ENCODE data around the gene SOAT1. TPM values are rescaled to one million over a fixed set of nuclear protein-coding genes. Genes with fewer than 3 reads are reported as not detected.
A peak's percentile ranks its signal among the peaks of the same experiment; 100 is the strongest.

SOAT1 gene
- total and polyA plus RNA-seq, 10 of the 15 experiments (the other 5 are each of a cell fraction or from before 2014, with no cell fraction given) = 8.6 to 68.5 (median 22.3) TPM

DNA sequence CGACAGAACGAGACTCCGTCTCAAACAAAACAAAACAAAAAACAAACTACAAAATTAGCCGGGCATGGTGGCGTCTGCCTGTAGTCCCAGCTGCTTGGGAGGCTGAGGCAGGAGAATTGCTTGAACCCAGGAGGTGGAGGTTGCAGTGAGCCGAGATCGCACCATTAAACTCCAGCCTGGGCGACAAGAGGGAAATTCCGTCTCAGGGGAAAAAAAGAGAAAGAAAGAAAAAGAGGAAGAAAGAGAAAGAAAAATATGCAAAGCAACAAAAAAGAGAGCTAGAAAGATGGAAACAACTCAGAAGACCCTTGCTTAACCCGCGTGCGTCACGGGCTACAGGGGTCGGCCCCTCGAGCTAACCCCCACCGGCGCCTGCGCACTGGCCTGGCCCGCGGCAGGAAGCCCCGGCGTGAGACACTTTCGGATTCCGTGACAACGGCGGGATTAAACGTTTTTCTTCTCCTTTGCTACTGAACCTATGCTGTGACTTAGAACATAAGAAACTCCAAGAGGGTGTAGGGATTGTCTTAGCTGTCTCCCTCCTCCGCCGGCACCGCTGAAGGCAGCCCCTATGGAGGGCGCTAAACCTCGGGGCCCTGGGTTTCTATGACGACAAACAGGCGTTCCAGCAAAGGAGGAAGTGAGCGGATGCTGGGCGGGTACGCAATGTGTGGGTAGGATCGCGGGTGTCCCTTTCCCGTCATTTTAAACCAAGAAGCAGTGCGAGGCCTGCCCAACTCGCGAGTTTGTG, 71.9 kb downstream of the SOAT1 start, which contains the start of gene AXDND1 (continued):
- TF ChIP-seq, protein P1, sequence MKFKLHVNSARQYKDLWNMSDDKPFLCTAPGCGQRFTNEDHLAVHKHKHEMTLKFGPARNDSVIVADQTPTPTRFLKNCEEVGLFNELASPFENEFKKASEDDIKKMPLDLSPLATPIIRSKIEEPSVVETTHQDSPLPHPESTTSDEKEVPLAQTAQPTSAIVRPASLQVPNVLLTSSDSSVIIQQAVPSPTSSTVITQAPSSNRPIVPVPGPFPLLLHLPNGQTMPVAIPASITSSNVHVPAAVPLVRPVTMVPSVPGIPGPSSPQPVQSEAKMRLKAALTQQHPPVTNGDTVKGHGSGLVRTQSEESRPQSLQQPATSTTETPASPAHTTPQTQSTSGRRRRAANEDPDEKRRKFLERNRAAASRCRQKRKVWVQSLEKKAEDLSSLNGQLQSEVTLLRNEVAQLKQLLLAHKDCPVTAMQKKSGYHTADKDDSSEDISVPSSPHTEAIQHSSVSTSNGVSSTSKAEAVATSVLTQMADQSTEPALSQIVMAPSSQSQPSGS (IDR thresholded peaks at IDR 0.05; ENCODE audit: low read length) = no peak
- TF ChIP-seq ETV6 (conservative IDR thresholded peaks at IDR 0.05 in 1 of 2, IDR thresholded peaks at IDR 0.05 in 1 of 2; ENCODE audit: borderline replicate concordance in 1 of 2, low read depth in 1 of 2) = no peak
- TF ChIP-seq, protein P2, sequence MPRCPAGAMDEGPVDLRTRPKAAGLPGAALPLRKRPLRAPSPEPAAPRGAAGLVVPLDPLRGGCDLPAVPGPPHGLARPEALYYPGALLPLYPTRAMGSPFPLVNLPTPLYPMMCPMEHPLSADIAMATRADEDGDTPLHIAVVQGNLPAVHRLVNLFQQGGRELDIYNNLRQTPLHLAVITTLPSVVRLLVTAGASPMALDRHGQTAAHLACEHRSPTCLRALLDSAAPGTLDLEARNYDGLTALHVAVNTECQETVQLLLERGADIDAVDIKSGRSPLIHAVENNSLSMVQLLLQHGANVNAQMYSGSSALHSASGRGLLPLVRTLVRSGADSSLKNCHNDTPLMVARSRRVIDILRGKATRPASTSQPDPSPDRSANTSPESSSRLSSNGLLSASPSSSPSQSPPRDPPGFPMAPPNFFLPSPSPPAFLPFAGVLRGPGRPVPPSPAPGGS (IDR thresholded peaks at IDR 0.05; ENCODE audit: borderline replicate concordance, insufficient read depth, low read depth, low read length, poor library complexity, severe bottlenecking) = no peak
- TF ChIP-seq TARDBP (IDR thresholded peaks at IDR 0.05; ENCODE audit: borderline replicate concordance) = no peak
- TF ChIP-seq, protein P3, sequence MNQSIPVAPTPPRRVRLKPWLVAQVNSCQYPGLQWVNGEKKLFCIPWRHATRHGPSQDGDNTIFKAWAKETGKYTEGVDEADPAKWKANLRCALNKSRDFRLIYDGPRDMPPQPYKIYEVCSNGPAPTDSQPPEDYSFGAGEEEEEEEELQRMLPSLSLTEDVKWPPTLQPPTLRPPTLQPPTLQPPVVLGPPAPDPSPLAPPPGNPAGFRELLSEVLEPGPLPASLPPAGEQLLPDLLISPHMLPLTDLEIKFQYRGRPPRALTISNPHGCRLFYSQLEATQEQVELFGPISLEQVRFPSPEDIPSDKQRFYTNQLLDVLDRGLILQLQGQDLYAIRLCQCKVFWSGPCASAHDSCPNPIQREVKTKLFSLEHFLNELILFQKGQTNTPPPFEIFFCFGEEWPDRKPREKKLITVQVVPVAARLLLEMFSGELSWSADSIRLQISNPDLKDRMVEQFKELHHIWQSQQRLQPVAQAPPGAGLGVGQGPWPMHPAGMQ (IDR thresholded peaks at IDR 0.05; ENCODE audit: borderline replicate concordance) = peak; percentile 92
- peak; percentile 79 for TF ChIP-seq NR2C1 (IDR thresholded peaks at IDR 0.05)
- peak; percentile 70 for TF ChIP-seq CHD2 (IDR thresholded peaks at IDR 0.05; ENCODE audit: borderline replicate concordance, low read depth, low read length)
- TF ChIP-seq FOS (IDR thresholded peaks at IDR 0.05; ENCODE audit: borderline replicate concordance, extremely low read depth, insufficient read length) = no peak
- peak; percentile 91; the same call in 1 of the 2 replicates for TF ChIP-seq STAT1 (conservative IDR thresholded peaks at IDR 0.05)
- no peak for TF ChIP-seq EZH2 (IDR thresholded peaks at IDR 0.05; ENCODE audit: borderline replicate concordance, control insufficient read depth, low read depth, low read length)
- peak; percentile 55 for TF ChIP-seq YY1 (IDR thresholded peaks at IDR 0.05; ENCODE audit: low read depth, low read length)
- peak; percentile 44; the same call in 1 of the 2 replicates for TF ChIP-seq PML (IDR thresholded peaks at IDR 0.05; ENCODE audit: low read length)
- no peak; the same call in 1 of the 2 replicates for TF ChIP-seq POLR2AphosphoS2 (IDR thresholded peaks at IDR 0.05; ENCODE audit: low read depth, low read length)
- TF ChIP-seq, protein P4, sequence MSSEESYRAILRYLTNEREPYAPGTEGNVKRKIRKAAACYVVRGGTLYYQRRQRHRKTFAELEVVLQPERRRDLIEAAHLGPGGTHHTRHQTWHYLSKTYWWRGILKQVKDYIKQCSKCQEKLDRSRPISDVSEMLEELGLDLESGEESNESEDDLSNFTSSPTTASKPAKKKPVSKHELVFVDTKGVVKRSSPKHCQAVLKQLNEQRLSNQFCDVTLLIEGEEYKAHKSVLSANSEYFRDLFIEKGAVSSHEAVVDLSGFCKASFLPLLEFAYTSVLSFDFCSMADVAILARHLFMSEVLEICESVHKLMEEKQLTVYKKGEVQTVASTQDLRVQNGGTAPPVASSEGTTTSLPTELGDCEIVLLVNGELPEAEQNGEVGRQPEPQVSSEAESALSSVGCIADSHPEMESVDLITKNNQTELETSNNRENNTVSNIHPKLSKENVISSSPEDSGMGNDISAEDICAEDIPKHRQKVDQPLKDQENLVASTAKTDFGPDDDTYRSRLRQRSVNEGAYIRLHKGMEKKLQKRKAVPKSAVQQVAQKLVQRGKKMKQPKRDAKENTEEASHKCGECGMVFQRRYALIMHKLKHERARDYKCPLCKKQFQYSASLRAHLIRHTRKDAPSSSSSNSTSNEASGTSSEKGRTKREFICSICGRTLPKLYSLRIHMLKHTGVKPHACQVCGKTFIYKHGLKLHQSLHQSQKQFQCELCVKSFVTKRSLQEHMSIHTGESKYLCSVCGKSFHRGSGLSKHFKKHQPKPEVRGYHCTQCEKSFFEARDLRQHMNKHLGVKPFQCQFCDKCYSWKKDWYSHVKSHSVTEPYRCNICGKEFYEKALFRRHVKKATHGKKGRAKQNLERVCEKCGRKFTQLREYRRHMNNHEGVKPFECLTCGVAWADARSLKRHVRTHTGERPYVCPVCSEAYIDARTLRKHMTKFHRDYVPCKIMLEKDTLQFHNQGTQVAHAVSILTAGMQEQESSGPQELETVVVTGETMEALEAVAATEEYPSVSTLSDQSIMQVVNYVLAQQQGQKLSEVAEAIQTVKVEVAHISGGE (CRISPR knock-in tag; IDR thresholded peaks at IDR 0.05) = no peak
- TF ChIP-seq NFIC (IDR thresholded peaks at IDR 0.05; ENCODE audit: low read depth, low read length) = no peak
- TF ChIP-seq HCFC1 (IDR thresholded peaks at IDR 0.05; ENCODE audit: low read length) = peak; percentile 49; the same call in 1 of the 2 replicates
- TF ChIP-seq NR2F1 (conservative IDR thresholded peaks at IDR 0.05) = peak; percentile 85
